ENCODE measurements around the gene NOX5. TPM values are rescaled to one million over a fixed set of nuclear protein-coding genes. Genes with fewer than 3 reads are reported as not detected.

NOX5 gene
- total and polyA plus RNA-seq, 10 of the 15 experiments (the other 5 are each of a cell fraction or from before 2014, with no cell fraction given): not detected

GRCh38 chr15:69038508-69038907 lies 24.0 kb downstream of the NOX5 start (continued):
- no peak for TF ChIP-seq HDAC6 (IDR thresholded peaks at IDR 0.05; ENCODE audit: unreplicated experiment)
- TF ChIP-seq CEBPB (IDR thresholded peaks at IDR 0.05; ENCODE audit: borderline replicate concordance in 1 of 2, low read depth in 2 of 2, low read length in 2 of 2): no peak
- TF ChIP-seq BCLAF1 (IDR thresholded peaks at IDR 0.05): no peak

GRCh38 chr15:69039516-69040225 lies 25.2 kb downstream of the NOX5 start:
- no peak for ATAC-seq
- in situ Hi-C loops (cut with MboI): no loop called here
- DNase-seq (ENCODE audit: low read depth, low spot score): no peak
- TF ChIP-seq SUZ12 (IDR thresholded peaks at IDR 0.05; ENCODE audit: unreplicated experiment) (no peak), FOXK2 (IDR thresholded peaks at IDR 0.05) (no peak), POLR2AphosphoS5 (IDR thresholded peaks at IDR 0.05; ENCODE audit: low read length) (no peak), TBL1XR1 (IDR thresholded peaks at IDR 0.05; ENCODE audit: low read depth, low read length) (no peak), RAD21 (IDR thresholded peaks at IDR 0.05; ENCODE audit: insufficient read depth, low read depth, low read length) (no peak), ZBTB4 (CRISPR knock-in tag; IDR thresholded peaks at IDR 0.05) (no peak), TCF3 (IDR thresholded peaks at IDR 0.05; ENCODE audit: borderline replicate concordance, insufficient read depth, low read depth, low read length) (no peak), SREBF1 (IDR thresholded peaks at IDR 0.05; ENCODE audit: low read length) (no peak), CHD2 (IDR thresholded peaks at IDR 0.05; ENCODE audit: borderline replicate concordance, low read depth, low read length) (no peak), ZZZ3 (IDR thresholded peaks at IDR 0.05; ENCODE audit: control insufficient read depth, insufficient read length, low read depth) (no peak), PML (IDR thresholded peaks at IDR 0.05; ENCODE audit: low read length) (no peak), BMI1 (IDR thresholded peaks at IDR 0.05; ENCODE audit: borderline replicate concordance) (no peak), EP300 (IDR thresholded peaks at IDR 0.05; ENCODE audit: borderline replicate concordance in 1 of 2, control insufficient read depth in 1 of 2, low read depth in 2 of 2, low read length in 2 of 2) (no peak)

More at GRCh38 chr15:69039516-69040225, 25.2 kb downstream of the NOX5 start:
- BruUV-seq (replicated peaks): no TSS peak
- ChIA-PET POLR2A (no interaction called here), SMC1A (ENCODE audit: uncharacterized antibody, unreplicated experiment) (no interaction called here), CTCF (interaction anchor here (1.2 kb wide), 1 partner anchor 15 kb away, joined by 5 read pairs; no protein-coding TSS in a partner anchor), RAD21 (ENCODE audit: unreplicated experiment) (no interaction called here)
- intact Hi-C loops (cut with micrococcal nuclease; ENCODE audit: unreplicated experiment): loop anchor here (5.0 kb wide), 1 partner anchor 353 kb away; no protein-coding TSS in a partner anchor
- H4K20me1 ChIP-seq (ENCODE audit: control insufficient read depth, insufficient read depth): no peaks in the 10 kb centered on the region
- H3K27ac ChIP-seq (ENCODE audit: control insufficient read depth, insufficient read depth): no peak overlapping the region
- no peaks in the 10 kb centered on the region for H3K79me2 ChIP-seq (ENCODE audit: control insufficient read depth, insufficient read depth, low read length)
- H3K4me2 ChIP-seq (ENCODE audit: control insufficient read depth, insufficient read depth): no peak overlapping the region
- no peak overlapping the region for H3K4me3 ChIP-seq
- H3K27me3 ChIP-seq (replicated peaks in 1 of 2; ENCODE audit: control insufficient read depth in 2 of 2, insufficient read depth in 2 of 2, low read length in 1 of 2): peaks cover 0 to 2% of the 10 kb centered on the region in 2 experiments; a peak in 1 of 4 replicates
- WGBS (ENCODE audit: insufficient coverage, insufficient replicate concordance, low lambda C conversion rate, missing lambda C conversion rate): 2% methylated on average over 6 of the region's 6 CpGs
- no peaks in the 10 kb centered on the region for H3K36me3 ChIP-seq (ENCODE audit: control insufficient read depth in 2 of 2, insufficient read depth in 2 of 2, low read length in 1 of 2)
- H3K9ac ChIP-seq (ENCODE audit: control insufficient read depth, insufficient read depth, low read length): no peak overlapping the region
- H3K9me3 ChIP-seq (replicated peaks; ENCODE audit: control insufficient read depth, insufficient read depth, low read length): no peaks in the 10 kb centered on the region
- FAIRE-seq: no peak
- no peak overlapping the region for H2AFZ ChIP-seq (ENCODE audit: control insufficient read depth, low read depth, low read length)
- H3K4me1 ChIP-seq (ENCODE audit: control insufficient read depth, insufficient read depth, low read length): no peaks in the 10 kb centered on the region
